CD4-positive, alpha-beta T cell treated with Interleukin-4 for 1 hour (primary cell): ENCODE results near the gene PEX11B.
"Not testable (repeated sequence)": the region's sequence is repeated elsewhere in the genome, so short reads cannot be mapped to it uniquely, and the experiment has no call there.

ENCODE experiments used
- DNase-seq, 2 donors: peaks; one replicate each; pipeline ENCODE4 v3.0.0-alpha.2; 2020 to 2022

PEX11B gene

GRCh38 chr1:145951526-145951925, 33.0 kb upstream of the PEX11B start:
- no peak for DNase-seq

GRCh38 chr1:145949219-145949618, 30.7 kb upstream of the PEX11B start:
- no peak for DNase-seq

DNA sequence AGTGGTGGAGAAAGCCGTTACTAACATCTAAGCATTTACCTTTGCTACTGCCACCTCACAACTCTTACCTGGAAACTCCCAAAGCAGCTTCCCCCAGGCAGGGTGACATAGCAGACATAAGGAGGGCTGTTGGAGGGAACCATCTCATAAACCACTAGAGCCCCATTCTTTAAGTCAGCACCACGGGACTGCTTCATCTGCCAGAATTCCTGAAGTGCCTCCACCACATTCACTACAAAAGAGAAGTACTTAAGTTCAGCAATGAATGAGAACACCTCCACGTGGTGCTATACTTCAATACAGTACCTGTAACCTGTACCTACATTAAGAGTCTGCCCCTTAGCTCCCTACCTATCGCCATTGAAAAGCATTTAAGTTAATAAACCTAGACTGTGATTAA, 29.0 kb upstream of the PEX11B start:
- DNase-seq, result no peak

- no peak for DNase-seq
Observed at GRCh38 chr1:145946477-145946986, 28.0 kb upstream of the PEX11B start.

- DNase-seq, result no peak
Observed at GRCh38 chr1:145944532-145944931, 26.0 kb upstream of the PEX11B start.

DNA sequence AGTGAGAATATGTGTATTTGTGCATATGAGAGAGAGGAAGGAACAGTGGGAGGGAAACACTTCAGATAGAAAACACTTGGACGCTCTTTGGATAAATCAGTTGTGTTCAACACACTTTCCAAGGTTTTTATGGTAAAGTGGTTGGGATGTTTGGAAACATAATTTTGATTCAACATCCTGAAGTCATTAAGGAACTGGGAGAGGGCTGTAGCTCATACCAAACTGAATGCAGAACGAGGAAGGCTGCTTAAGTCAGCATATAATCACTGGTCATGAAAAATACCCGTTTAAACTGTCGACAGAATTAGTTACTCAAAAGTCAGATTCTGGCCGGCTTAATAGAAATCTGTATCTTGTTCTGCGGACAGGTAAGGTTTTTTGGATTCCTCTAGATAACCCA, 24.4 kb upstream of the PEX11B start:
- DNase-seq, result no peak

DNA sequence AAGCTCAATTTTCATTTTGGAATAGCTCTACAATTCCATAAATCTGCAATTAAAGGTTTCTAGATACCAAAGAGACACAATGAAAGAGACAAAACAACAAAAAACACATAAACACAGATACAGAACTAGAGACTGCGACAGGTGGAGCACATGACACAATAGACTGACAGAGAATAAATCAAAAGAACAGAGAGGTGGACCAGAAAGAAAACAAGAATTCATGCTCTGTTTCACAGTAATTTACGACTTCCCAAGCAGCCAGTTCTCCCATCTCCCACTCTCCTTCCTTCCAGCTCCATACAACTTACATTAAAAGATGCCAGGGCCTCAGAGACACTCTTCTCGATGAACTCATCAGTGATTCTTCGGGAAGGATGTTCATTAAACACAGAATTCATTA, 23.9 kb upstream of the PEX11B start:
- no peak for DNase-seq

DNA sequence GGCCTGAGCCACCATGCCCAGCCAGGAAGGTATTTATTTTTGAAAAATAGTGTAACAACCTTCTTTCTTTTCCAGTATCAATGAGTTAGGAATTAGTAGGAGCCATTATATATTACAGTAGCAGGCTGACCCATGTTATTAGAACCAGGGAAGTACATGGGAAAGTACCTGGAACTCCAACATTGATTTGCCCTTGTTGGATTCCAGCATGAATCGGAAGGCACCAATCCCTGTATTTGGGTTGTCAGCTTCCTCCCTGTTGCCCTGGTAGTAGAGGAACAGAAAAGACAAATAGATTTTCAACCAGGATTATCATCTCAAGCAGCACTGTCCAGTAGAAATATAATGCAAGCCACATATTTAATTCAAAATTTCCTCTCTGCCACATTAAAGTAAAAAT, 18.9 kb upstream of the PEX11B start:
- no peak for DNase-seq

- no peak for DNase-seq
Observed at GRCh38 chr1:145936247-145936646, 17.7 kb upstream of the PEX11B start.

DNA sequence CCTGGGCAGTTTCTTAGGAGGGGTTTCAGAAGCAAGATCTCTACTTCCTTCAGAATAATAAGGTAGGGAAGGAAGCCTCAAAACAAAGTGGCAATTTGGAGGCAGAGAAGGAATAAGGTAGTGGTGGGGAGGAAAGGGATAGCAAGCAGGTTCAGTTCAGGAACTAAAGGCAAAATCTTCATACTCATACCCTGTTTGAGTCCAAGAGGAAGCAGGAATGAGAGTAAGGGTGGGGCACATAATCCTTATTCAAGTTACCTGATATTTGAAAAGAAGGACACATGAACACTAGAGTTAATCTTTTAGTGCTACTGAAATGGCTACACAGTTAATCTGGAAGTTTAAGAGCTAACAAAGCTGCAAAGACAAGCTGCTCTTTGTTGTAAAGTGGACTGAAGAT, 17.2 kb upstream of the PEX11B start:
- no peak for DNase-seq

- DNase-seq, result peak; percentile 47 to 59
Observed at GRCh38 chr1:145932522-145933009, 14.0 kb upstream of the PEX11B start.

GRCh38 chr1:145927916-145928643, 9.6 kb upstream of the PEX11B start:
- no peak for DNase-seq

GRCh38 chr1:145927063-145927886, 8.8 kb upstream of the PEX11B start, which contains the start of gene RBM8A:
RBM8A (minus strand) TSS chr1:145927484; CDS start chr1:145927426, 58 bp downstream.
- peak; percentile 98 to 99 for DNase-seq

DNA sequence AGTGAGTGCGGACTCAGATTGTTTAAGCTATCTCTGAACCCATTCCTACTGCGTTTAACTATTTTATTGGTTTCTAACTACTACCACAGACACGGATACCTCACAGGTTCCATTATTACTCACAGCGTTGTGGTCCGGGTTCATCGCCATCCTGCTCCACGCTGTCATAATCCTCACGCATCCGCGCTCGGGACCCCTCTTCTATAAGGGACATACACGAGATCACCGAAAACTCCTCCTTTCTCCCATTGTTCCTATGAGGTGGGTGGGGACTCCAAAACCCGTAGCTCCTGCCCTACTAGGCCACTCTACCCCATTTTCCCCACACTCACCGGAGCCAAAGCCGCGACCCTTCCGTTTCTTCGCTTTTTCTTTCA, 8.2 kb upstream of the PEX11B start:
- DNase-seq, result no peak

DNA sequence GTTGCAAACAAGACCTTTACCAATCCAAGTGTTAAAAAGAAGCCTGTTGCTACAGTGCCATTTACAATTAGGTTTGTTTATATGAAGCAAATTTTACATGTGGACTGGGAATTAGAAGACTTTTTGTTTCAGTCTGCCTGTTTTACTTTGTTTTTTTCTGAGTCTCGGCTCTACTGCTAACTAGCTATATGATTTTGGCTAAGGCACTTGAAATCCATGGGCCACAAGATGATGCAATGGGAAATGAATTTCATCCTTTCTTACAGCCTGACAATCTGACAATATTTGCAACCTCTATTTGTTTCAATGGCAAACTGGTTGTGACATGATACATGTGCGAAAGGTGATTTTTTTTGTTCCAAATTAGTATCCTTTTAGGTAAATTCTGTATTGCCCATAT, 3.7 kb upstream of the PEX11B start:
- DNase-seq, result no peak

- DNase-seq, result not testable (repeated sequence)
Observed at GRCh38 chr1:145920297-145920696, 1.8 kb upstream of the PEX11B start.

GRCh38 chr1:145918992-145919939, 749 bp upstream of the PEX11B start:
- peak; percentile 15 to 29 for DNase-seq

DNA sequence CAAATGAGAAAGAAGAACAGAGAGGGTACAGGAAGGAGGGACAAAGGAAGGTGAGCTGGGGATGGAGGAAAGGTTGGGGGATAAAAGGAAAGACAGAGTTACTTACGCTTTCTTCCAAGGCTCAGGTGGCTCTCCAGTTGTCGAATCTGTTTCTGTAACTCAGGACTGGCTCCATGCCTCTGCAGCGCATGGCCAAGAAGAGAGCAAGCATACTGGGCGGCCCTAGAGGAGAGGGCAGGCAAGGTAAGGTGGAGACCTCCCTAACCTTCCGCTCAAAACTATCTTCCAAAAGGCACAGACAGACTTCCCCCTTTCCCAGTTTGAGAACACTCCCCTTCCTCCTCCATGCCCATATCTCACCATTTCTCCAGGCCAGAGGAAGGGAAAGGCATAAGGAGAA, 922 bp downstream of the PEX11B start:
- no peak for DNase-seq

DNA sequence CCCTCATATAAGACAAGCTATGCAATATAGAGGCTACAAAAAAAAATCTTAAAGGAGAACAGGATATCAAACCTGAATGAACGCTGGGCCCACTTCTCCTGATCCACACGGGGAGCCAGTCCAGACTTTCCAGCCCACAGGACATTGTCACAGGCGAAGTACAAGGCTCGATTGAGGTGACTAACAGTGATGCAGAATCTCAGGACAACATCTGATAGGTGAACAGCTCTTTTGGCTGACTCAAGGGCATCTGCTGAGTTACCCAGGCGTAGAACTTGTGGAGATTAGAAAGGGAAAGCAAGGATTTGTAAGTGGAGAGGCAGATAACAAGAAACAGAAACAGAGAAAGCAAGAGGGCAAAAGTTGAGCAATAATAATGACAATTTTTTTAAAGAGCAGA, 1.8 kb downstream of the PEX11B start:
- no peak for DNase-seq

DNA sequence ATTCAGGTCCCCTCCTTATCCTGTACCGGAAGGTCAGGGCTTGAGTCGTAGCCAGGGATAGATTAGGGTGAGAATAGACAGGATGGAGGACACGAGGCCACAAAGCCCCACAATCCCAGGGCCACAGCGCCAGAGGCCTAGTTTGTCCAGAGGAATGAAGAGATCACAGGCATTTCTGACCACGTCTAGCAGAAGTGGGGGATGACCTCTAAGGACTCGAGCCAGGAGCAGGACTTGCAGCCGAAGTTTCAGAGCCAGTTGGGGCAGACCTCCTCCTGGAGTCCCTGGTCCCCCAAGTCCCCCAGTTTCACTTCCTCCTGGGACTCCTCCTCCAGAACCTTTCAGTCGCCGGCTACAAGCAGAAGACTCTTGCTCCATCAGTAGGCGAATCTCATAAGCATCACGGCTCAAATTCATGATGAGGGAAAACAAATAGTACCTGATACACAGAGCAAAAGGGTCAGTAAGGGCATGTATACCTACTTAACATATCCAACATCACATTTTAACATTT, 6.3 kb downstream of the PEX11B start:
- DNase-seq, result no peak

DNA sequence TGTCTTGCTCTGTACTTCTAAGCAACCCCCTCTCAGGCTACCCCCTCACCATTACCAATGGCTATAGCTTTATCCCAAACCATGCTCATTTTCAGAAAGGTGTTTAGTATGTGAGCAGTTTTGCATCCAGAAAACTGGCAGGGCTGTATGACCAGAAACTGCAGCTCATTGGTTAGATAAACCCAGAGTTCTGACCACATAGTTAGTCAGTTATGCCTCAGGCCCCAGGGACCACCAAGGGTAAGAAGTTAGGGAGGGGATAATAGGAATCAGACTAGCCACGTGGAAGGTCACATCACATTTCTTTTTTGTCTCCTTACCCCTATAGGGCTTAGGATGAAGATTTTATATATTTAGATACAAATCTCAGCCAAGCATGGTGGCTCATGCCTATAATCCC, 9.9 kb downstream of the PEX11B start:
- DNase-seq, result no peak

DNA sequence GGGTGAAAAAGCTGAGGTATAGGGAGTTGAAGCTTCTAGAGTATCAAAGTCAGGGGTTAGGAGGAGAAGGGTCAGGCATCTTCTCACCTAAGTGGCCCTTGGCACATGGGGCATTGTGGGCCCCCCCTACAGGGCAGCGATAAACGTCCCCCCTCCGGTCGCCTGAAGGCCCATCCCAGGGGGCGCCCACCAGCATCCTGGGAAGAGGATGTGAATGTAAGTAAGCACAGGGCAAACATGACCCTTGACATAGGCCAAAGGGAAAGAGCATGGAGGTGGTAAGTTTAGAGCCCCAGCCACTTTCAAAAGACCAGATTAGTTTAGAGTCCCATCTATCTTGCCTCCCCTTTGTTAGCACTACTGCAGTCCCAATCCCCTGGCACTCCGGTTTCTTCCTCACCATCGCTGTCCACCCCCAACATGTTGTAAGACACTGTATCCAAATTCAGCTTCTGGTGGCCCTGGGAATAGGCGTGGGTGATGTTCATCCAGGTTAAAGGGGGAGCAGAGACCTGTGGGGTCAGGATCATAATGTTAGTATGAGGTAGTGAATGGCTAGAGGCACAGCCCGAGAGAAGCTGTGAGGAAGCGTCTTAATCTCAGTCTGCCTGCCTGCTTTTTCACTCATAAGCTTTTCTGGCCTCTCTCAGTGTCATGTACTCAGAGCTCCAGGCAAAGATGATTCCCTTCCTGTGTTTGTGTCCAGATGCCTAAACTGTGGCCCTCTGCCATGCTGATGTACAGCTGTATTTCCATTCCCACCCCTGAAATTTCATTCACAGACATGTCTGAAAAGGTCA, 11.4 kb downstream of the PEX11B start:
- no peak for DNase-seq
